ENCODE measurements around the gene BMPR1B.

Gene BMPR1B

GRCh38 chr4:94871644-94872305 lies 114.0 kb downstream of the BMPR1B start:
- Histone ChIP-seq H3K27me3 (ENCODE audit: insufficient read depth, poor library complexity, severe bottlenecking) (no peaks in the 10 kb centered on the region), H3K4me3 (replicated peaks; ENCODE audit: insufficient read depth, low read length) (no peak overlapping the region), H3K27ac (replicated peaks) (no peak overlapping the region)
- no peak for TF ChIP-seq CTCF (IDR thresholded peaks at IDR 0.05; ENCODE audit: insufficient read depth, low read length)
- no peak for TF ChIP-seq REST (IDR thresholded peaks at IDR 0.05; ENCODE audit: insufficient replicate concordance, low read depth)
- TF ChIP-seq POLR2AphosphoS5 (IDR thresholded peaks at IDR 0.05; ENCODE audit: low read depth) = no peak
- no peak for TF ChIP-seq GABPA (IDR thresholded peaks at IDR 0.05; ENCODE audit: low read depth)
- no peak for TF ChIP-seq SPI1 (IDR thresholded peaks at IDR 0.05; ENCODE audit: borderline replicate concordance, low read depth)
- DNase-seq (ENCODE audit: low read depth in 1 of 2, low spot score in 1 of 2) = no peak

- no peak for TF ChIP-seq CTCF (IDR thresholded peaks at IDR 0.05; ENCODE audit: insufficient read depth, low read length)
- no peak for TF ChIP-seq GABPA (IDR thresholded peaks at IDR 0.05; ENCODE audit: low read depth)
- TF ChIP-seq REST (IDR thresholded peaks at IDR 0.05; ENCODE audit: insufficient replicate concordance, low read depth) = no peak
- no peak for TF ChIP-seq POLR2AphosphoS5 (IDR thresholded peaks at IDR 0.05; ENCODE audit: low read depth)
- no peak for TF ChIP-seq SPI1 (IDR thresholded peaks at IDR 0.05; ENCODE audit: borderline replicate concordance, low read depth)
- no peak for DNase-seq (ENCODE audit: low read depth in 1 of 2, low spot score in 1 of 2)
- Histone ChIP-seq H3K27ac (replicated peaks) (no peak overlapping the region), H3K27me3 (ENCODE audit: insufficient read depth, poor library complexity, severe bottlenecking) (no peaks in the 10 kb centered on the region), H3K4me3 (replicated peaks; ENCODE audit: insufficient read depth, low read length) (no peak overlapping the region)
Measured at GRCh38 chr4:94877973-94878372, 120.2 kb downstream of the BMPR1B start.

GRCh38 chr4:94880956-94881355 lies 123.2 kb downstream of the BMPR1B start:
- no peak overlapping the region for H3K4me3 ChIP-seq (replicated peaks; ENCODE audit: insufficient read depth, low read length)
- H3K27ac ChIP-seq (replicated peaks) = no peak overlapping the region
- TF ChIP-seq SPI1 (IDR thresholded peaks at IDR 0.05; ENCODE audit: borderline replicate concordance, low read depth) = no peak
- no peak for TF ChIP-seq POLR2AphosphoS5 (IDR thresholded peaks at IDR 0.05; ENCODE audit: low read depth)
- no peak for TF ChIP-seq GABPA (IDR thresholded peaks at IDR 0.05; ENCODE audit: low read depth)
- TF ChIP-seq CTCF (IDR thresholded peaks at IDR 0.05; ENCODE audit: insufficient read depth, low read length) = no peak
- TF ChIP-seq REST (IDR thresholded peaks at IDR 0.05; ENCODE audit: insufficient replicate concordance, low read depth) = no peak
- DNase-seq (ENCODE audit: low read depth in 1 of 2, low spot score in 1 of 2) = no peak
- no peaks in the 10 kb centered on the region for H3K27me3 ChIP-seq (ENCODE audit: insufficient read depth, poor library complexity, severe bottlenecking)

All from HL-60 (cell line).